ENCODE results near the gene TRRAP. TPM values are rescaled to one million over a fixed set of nuclear protein-coding genes. Genes with fewer than 3 reads are reported as not detected.

The TRRAP gene
- total RNA-seq, 1 donor from 2014 or later, result 39.3 TPM

DNA sequence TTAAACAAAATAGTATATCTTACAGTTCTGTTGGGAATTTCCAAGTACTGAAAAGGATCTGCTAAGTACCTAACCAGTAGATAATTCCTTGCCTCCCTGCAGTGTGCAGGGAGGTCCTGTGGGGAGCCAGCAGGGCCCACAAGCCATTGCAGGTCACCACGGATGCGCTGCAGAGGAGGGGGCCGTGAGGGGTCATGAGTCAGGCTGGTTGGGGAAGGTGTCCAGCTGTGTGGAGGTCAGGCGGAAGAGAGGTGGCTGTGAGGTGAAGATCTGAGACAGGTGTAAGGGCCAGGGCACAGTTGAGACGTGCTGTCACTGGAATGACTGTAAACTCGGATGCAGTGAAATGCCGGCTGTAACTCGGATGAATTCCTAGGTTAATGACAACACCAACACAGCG is 80.6 kb downstream of the TRRAP start:
- Histone ChIP-seq H3K27ac (no peak overlapping the region), H3K9me3 (no peaks in the 10 kb centered on the region), H3K4me1 (no peaks in the 10 kb centered on the region), H3K4me3 (no peak overlapping the region), H3K27me3 (no peaks in the 10 kb centered on the region), H3K36me3 (peaks cover 1 to 96% of the 10 kb centered on the region in 2 donors)
- TF ChIP-seq POLR2AphosphoS5 (IDR thresholded peaks at IDR 0.05; ENCODE audit: insufficient read depth in 1 of 2, low read depth in 1 of 2), result no peak
- TF ChIP-seq, protein P1, sequence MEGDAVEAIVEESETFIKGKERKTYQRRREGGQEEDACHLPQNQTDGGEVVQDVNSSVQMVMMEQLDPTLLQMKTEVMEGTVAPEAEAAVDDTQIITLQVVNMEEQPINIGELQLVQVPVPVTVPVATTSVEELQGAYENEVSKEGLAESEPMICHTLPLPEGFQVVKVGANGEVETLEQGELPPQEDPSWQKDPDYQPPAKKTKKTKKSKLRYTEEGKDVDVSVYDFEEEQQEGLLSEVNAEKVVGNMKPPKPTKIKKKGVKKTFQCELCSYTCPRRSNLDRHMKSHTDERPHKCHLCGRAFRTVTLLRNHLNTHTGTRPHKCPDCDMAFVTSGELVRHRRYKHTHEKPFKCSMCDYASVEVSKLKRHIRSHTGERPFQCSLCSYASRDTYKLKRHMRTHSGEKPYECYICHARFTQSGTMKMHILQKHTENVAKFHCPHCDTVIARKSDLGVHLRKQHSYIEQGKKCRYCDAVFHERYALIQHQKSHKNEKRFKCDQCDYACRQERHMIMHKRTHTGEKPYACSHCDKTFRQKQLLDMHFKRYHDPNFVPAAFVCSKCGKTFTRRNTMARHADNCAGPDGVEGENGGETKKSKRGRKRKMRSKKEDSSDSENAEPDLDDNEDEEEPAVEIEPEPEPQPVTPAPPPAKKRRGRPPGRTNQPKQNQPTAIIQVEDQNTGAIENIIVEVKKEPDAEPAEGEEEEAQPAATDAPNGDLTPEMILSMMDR (IDR thresholded peaks at IDR 0.05), result no peak
- no peak for TF ChIP-seq POLR2A (IDR thresholded peaks at IDR 0.05)
- intact Hi-C loops (cut with DNase I), result no loop called here
- DNase-seq (ENCODE audit: extremely low spot score in 2 of 2), result no peak

DNA sequence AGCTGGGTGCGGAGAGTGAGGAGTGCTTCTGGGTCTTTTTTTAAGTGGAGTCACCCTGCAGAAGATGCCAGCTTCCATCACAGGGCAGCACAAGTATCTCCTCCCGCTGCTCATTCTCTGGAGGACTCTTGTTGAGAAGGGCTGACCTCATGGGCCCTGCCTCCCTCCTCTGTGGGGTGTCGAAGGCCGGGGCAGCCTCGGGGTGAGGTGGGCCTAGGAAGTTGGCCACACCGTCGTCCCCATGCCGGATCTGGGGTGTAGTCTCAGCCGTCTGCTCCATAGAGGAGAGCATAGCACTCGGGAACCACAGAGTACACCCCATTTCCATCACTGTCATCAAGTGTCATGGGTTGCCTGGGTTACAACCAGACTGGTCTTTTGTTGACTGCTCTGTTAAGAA is 85.0 kb downstream of the TRRAP start:
- Histone ChIP-seq H3K9me3 (no peaks in the 10 kb centered on the region), H3K27me3 (no peaks in the 10 kb centered on the region), H3K4me3 (no peak overlapping the region), H3K36me3 (peaks cover 4 to 94% of the 10 kb centered on the region in 2 donors), H3K27ac (no peak overlapping the region), H3K4me1 (no peaks in the 10 kb centered on the region)
- no peak for DNase-seq (ENCODE audit: extremely low spot score in 2 of 2)
- no peak for TF ChIP-seq POLR2AphosphoS5 (IDR thresholded peaks at IDR 0.05; ENCODE audit: insufficient read depth in 1 of 2, low read depth in 1 of 2)
- no peak for TF ChIP-seq POLR2A (IDR thresholded peaks at IDR 0.05)
- TF ChIP-seq, protein P1 (IDR thresholded peaks at IDR 0.05), result no peak
- intact Hi-C loops (cut with DNase I), result no loop called here

DNA sequence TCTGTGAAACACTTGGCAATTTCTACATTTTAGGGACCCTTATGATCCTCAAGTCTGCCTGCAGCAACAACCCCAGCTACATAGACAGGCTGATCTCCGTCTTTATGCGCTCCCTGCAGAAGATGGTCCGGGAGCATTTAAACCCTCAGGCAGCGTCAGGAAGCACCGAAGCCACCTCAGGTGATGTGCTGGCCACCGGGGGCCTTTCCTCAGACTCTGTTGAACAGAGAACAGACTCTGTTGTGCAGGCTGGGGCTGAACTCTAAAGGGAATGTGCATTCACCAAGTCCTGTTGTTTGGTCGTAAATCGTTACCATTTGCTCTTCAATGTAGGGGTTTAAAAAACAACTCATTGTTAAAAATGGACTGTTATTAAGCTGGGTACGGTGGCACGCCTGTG is 86.3 kb downstream of the TRRAP start:
- Histone ChIP-seq H3K4me1 (no peaks in the 10 kb centered on the region), H3K27me3 (no peaks in the 10 kb centered on the region), H3K27ac (no peak overlapping the region), H3K9me3 (no peaks in the 10 kb centered on the region), H3K4me3 (no peak overlapping the region), H3K36me3 (peaks cover 4 to 95% of the 10 kb centered on the region in 2 donors)
- TF ChIP-seq, protein P1 (IDR thresholded peaks at IDR 0.05), result no peak
- TF ChIP-seq POLR2A (IDR thresholded peaks at IDR 0.05) (no peak), POLR2AphosphoS5 (IDR thresholded peaks at IDR 0.05; ENCODE audit: insufficient read depth in 1 of 2, low read depth in 1 of 2) (no peak)
- intact Hi-C loops (cut with DNase I), result no loop called here
- no peak for DNase-seq (ENCODE audit: extremely low spot score in 2 of 2)

DNA sequence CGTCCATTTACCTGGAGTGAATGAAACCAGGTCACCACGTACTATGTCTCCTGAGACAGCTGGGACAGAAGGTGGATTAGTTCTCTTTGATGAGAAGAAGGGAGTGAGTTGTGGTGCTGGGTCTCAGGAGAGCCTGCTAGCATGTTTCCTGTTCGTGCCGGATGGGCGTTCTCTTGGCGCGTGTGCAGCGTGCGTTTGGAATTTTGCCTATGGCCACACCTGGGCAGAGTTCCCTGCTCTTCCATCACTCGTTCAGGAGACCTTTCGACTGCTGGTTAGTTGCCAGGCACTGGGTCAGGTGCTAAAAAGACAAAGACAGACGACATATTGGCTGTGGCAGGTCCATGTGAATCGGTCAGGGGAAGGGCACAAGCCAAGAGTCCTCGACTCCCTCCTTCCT is 90.3 kb downstream of the TRRAP start:
- Histone ChIP-seq H3K27me3 (no peaks in the 10 kb centered on the region), H3K27ac (no peak overlapping the region), H3K9me3 (no peaks in the 10 kb centered on the region), H3K4me3 (no peak overlapping the region), H3K4me1 (no peaks in the 10 kb centered on the region), H3K36me3 (peaks cover 4 to 97% of the 10 kb centered on the region in 2 donors)
- no peak for TF ChIP-seq POLR2A (IDR thresholded peaks at IDR 0.05)
- intact Hi-C loops (cut with DNase I), result no loop called here
- DNase-seq (ENCODE audit: extremely low spot score in 2 of 2), result no peak

DNA sequence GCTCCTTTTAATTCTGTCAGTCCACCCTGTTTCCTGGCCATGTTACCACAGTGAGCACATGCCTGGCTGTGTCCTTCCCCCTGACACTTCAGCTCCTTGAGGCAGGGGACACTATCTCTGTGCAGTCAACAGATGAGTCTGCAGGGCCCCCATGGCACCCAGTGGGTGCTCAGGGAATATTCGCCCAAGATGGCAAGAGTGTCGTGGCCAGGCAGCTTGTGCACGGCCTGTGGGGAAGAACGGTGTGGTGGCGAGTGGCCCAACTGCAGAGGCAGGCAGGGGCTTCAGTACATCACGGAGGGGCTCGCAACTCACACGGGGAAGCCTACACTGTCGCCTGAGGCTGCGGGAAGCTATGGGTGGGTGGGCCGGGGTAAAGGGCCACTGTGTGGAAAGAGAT is 91.1 kb downstream of the TRRAP start:
- Histone ChIP-seq H3K36me3 (peaks cover 4 to 97% of the 10 kb centered on the region in 2 donors), H3K4me1 (no peaks in the 10 kb centered on the region), H3K27ac (no peak overlapping the region), H3K27me3 (no peaks in the 10 kb centered on the region), H3K9me3 (no peaks in the 10 kb centered on the region), H3K4me3 (no peak overlapping the region)
- intact Hi-C loops (cut with DNase I), result no loop called here
- TF ChIP-seq, protein P1 (IDR thresholded peaks at IDR 0.05), result no peak
- TF ChIP-seq POLR2AphosphoS5 (IDR thresholded peaks at IDR 0.05; ENCODE audit: insufficient read depth in 1 of 2, low read depth in 1 of 2) (no peak), POLR2A (IDR thresholded peaks at IDR 0.05) (no peak)
- no peak for DNase-seq (ENCODE audit: extremely low spot score in 2 of 2)

Data from vagina (tissue), 2 donors.